Transverse colon (tissue), 3 donors: ENCODE measurements around the gene NR2F1-AS1.

Source experiments
- POLR2A ChIP-seq: fragments of 450-650 bp; IDR thresholded peaks from one replicate; pipeline ENCODE4 v1.6.1; 2016; ENCODE audit warnings: antibody characterized with exemption, mild to moderate bottlenecking, moderate library complexity
- TF ChIP-seq, protein P1 (sequence below), 5 experiments: fragments of 200-600 bp in 3 of 5; fragments of 450-650 bp in 2 of 5; sonication (generic) in 3 of 5; IDR thresholded peaks; 1 replicate in 2 of 5; 2 replicates in 3 of 5; pipeline ENCODE4 v1.5.1; 2016 to 2017; ENCODE audit warnings: antibody characterized with exemption in 5 of 5, inconsistent platforms in 3 of 5, mild to moderate bottlenecking in 2 of 5, moderate library complexity in 1 of 5

DNA sequence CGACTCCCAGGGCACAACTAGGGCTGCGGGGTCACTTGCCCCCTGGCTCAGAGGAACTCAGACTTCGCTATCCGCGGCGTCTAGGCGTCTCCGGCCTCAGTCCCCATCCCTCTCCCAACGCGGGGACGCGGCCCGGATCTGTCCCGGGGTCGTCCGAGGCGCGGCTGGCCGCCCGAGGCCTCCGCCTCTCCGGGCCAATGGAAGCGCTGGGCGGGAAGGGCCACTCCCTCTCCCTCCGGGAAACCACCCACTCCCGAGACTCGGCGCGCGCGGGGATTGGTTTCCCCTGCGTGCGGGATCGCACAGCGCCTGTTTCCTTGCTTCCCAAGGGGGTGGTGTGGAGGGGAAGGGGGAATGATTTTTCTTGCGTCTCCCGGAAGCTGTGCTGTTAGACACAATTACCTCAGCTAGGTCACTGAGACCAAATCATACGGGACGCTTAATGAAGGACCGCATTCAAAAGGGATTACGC, 40.3 kb upstream of the NR2F1-AS1 start:
- TF ChIP-seq, protein P1, sequence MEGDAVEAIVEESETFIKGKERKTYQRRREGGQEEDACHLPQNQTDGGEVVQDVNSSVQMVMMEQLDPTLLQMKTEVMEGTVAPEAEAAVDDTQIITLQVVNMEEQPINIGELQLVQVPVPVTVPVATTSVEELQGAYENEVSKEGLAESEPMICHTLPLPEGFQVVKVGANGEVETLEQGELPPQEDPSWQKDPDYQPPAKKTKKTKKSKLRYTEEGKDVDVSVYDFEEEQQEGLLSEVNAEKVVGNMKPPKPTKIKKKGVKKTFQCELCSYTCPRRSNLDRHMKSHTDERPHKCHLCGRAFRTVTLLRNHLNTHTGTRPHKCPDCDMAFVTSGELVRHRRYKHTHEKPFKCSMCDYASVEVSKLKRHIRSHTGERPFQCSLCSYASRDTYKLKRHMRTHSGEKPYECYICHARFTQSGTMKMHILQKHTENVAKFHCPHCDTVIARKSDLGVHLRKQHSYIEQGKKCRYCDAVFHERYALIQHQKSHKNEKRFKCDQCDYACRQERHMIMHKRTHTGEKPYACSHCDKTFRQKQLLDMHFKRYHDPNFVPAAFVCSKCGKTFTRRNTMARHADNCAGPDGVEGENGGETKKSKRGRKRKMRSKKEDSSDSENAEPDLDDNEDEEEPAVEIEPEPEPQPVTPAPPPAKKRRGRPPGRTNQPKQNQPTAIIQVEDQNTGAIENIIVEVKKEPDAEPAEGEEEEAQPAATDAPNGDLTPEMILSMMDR (IDR thresholded peaks at IDR 0.05), result no peak
- no peak for TF ChIP-seq POLR2A
